PC-9 (cell line): ENCODE results near the gene PLA2G15.

Experiments used
- EZH2 ChIP-seq: fragments of 200-600 bp; sonication (generic); IDR thresholded peaks from 2 replicates; pipeline ENCODE4 v1.8.0; 2017; ENCODE audit warnings: antibody characterized with exemption, low read depth
- TF ChIP-seq, protein P1 (sequence below): fragments of 200-600 bp; sonication (generic); conservative IDR thresholded peaks from 2 replicates; pipeline ENCODE4 v1.6.1; 2017; ENCODE audit warnings: mixed run types, antibody characterized with exemption, mild to moderate bottlenecking, moderate library complexity

DNA sequence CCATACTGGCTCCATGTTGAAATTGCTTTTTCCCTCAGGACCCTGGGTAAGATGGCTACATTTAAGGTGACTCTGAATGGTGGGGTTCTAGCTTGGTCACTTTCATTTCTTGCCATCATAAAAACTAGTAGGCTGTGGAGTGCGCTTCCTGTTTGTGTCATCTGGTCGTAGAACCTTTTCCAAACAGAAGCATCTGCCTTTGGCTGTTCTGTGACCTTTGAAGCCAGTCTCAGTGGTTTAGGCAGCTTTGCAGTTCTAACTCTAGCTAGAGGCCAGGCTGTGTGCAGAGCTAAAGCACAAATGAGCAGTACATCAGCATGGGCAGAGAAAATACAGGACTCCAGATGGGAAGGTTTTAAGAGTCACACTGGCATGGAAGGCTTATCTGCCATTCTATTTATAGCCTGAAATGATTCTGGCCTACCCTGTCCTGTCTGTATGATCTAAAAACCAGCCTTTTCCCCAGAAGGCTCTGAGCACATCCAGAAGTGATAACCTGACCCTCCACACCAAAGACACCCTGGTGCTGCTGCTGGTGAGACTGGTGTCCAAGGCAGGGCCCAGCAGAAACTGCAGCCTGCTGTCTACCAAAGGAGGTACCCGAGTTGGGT, 17.9 kb upstream of the PLA2G15 start:
- TF ChIP-seq, protein P1, sequence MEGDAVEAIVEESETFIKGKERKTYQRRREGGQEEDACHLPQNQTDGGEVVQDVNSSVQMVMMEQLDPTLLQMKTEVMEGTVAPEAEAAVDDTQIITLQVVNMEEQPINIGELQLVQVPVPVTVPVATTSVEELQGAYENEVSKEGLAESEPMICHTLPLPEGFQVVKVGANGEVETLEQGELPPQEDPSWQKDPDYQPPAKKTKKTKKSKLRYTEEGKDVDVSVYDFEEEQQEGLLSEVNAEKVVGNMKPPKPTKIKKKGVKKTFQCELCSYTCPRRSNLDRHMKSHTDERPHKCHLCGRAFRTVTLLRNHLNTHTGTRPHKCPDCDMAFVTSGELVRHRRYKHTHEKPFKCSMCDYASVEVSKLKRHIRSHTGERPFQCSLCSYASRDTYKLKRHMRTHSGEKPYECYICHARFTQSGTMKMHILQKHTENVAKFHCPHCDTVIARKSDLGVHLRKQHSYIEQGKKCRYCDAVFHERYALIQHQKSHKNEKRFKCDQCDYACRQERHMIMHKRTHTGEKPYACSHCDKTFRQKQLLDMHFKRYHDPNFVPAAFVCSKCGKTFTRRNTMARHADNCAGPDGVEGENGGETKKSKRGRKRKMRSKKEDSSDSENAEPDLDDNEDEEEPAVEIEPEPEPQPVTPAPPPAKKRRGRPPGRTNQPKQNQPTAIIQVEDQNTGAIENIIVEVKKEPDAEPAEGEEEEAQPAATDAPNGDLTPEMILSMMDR = no peak
- no peak for TF ChIP-seq EZH2
